HG03139 (cell line): ENCODE data around the gene ADAMTS7.
A peak's percentile ranks its signal among the peaks of the same experiment; 100 is the strongest.
"Not testable (repeated sequence)": the region's sequence is repeated elsewhere in the genome, so short reads cannot be mapped to it uniquely, and the experiment has no call there.

Experiments
- ATAC-seq: cut with Tn5 transposase; IDR thresholded peaks from one replicate; pipeline ENCODE4 v1.9.1; 2021; ENCODE audit not compliant: unreplicated experiment

Gene ADAMTS7

DNA sequence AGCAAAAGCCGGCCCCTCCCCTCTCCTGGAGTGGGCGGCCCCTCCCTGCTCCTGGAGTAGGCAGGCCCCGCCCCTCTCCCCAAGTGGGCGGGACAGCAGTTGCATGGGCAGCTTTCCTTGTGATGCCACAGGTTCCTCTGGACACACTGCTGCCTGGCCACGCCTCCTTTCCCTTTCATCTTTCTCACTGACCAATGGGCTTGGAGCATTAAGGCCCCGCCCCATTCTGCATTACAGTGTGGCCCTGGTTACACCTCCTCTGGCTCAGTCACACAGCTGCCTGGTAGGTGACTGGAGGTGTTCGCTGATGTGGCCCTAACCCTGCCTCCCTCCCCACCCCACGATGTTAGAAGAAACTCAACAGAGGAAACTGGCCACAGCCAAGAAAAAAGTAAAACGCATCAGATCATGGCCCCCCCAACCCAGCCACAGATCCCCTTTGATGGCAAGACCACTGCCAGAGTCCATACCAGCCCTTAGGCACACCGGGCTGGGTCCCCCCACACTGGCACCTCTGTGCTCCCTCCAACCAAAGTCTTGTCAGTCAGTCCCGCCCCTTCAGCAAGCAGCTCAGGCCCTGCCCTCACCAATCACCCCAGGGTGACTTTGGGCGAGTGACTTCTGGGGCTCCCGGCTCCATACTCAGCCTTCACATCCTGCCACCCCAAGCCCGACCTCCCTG is 84.3 kb downstream of the ADAMTS7 start:
- ATAC-seq: no peak

DNA sequence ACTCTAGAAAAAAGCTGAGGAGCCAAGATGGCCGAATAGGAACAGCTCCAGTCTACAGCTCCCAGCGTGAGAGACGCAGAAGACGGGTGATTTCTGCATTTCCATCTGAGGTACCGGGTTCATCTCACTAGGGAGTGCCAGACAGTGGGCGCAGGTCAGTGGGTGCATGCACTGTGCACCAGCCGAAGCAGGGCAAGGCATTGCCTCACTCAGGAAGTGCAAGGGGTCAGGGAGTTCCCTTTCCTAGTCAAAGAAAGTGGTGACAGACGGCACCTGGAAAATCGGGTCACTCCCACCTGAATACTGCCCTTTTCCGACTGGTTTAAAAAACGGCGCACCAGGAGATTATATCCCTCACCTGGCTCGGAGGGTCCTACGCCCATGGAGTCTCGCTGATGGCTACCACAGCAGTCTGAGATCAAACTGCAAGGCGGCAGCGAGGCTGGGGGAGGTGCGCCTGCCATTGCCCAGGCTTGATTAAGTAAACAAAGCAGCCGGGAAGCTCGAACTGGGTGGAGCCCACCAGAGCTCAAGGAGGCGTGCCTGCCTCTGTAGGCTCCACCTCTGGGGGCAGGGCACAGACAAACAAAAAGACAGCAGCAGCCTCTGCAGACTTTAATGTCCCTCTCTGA is 91.3 kb downstream of the ADAMTS7 start:
- ATAC-seq: not testable (repeated sequence)

- ATAC-seq: no peak
Measured at GRCh38 chr15:78718837-78719236, 92.4 kb downstream of the ADAMTS7 start.

DNA sequence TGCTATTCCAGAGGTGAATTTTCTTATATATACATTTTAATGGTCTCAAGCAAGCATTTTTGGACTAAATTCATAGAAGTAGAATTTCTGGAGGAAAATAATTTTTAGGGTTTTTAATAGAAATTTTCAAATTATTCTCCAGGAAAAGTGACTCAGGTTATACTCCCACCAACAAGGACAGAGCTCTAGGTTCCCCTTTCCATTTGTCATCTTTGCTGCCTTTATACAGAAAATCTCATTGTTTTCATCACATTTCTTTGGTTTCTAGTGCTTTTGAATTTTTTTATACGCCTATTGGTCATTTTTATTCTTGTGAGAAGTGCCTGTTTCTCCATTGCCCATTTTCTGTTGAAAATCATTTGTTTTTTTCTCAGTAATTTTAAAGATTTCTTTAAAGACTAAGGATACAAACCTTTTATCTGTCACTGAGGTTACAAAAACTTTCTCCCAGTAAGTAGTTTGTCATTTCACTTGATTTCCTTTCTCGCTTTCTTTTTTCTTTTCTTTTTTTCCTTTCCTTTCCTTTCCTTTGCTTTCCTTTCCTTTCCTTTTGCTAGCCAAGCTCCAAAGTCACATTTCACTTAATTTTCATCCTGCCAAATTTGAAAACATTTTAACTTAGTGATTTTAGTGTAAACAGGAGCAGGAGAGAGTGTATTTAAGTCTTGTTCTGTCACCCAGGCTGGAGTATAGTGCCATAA is 93.2 kb downstream of the ADAMTS7 start:
- ATAC-seq: no peak

- ATAC-seq: no peak
Measured at GRCh38 chr15:78716651-78717050, 94.6 kb downstream of the ADAMTS7 start.

- ATAC-seq: no peak
Measured at GRCh38 chr15:78715930-78716329, 95.3 kb downstream of the ADAMTS7 start.

DNA sequence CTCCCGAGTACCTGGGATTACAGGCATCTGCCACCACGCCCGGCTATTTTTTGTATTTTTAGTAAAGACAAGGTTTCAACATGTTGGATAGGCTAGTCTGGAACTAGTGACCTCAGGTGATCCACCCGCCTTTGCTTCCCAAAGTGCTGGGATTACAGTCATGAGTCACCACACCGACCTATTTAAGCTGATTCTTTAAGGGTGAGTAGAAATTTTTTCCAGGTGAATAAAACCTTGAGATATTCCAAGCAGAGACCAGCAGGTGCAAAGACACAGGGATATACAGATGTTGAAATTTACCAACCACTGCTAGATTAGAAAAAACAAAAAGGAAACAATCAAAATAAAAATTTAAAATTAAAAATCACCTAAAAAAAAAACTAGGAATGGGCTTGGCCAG is 95.8 kb downstream of the ADAMTS7 start:
- no peak for ATAC-seq

DNA sequence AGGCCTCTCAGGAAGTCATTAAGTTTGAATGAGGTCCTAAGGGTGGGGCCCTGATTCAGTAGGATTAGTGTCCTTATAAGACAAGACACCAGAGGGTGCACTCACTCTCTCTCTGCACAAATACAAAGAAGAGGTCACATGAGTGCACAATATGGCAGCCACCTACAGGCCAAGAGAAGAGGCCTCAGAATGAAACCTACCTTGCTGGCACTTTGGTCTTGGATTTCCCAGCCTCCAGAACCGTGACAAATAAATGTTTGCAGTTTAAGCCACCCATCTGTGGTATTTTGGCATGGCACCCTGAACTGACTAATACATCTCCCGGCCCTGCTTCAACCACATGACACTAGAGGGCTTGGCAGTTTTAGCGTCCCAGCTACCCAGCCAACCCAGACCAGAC is 96.4 kb downstream of the ADAMTS7 start:
- ATAC-seq: no peak

GRCh38 chr15:78712797-78713515 is 98.3 kb downstream of the ADAMTS7 start:
- ATAC-seq: no peak

DNA sequence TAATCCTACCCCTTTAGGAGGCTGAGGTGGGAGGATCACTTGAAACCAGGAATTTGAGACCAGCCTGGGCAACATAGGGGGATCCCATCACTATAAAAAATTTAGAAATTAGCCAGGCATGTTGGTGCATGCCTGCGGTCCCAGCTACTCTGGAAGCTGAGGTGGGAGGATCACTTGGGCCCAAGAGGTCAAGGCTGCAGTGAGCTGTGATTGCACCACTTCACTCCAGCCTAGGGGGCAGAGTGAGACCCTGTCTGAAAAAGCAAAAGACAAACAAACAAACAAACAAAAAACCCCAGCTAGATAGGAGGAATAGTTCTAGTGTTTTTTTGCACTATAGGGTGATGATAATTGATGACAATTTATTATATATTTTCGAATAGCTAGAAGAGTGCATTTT is 99.6 kb downstream of the ADAMTS7 start:
- ATAC-seq: no peak

DNA sequence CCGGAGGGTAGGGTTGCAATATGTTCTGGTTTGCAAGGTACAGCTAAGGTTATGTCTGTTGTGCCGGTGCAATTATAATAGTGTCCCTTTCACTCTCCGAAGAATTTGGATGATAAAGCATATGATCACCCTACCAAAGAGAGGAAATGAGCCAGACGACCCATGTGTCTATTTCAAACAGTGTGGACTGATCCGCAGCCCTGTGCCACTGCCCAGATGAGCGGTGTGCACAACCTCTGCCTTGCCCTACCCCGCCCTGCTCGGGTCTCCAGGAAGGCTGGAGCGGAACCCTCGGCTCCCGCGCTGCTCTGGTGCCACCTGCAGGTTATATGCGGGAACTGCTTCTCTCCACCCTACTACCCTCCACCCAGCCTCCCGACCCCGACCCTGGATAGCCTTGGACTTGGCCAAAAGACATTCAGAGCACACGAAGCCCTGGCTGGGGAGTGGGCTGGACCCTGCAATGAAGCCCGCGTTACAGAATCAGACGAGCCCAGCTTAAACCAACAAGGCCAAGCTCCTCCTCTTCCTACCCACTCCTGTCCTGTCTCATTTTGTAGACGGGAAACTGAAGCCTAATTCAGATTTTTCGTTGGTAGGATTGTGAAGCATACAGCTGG is 101.9 kb downstream of the ADAMTS7 start:
- ATAC-seq: peak; percentile 65
